ENCODE measurements around the gene SH2D5.

SH2D5 gene

DNA sequence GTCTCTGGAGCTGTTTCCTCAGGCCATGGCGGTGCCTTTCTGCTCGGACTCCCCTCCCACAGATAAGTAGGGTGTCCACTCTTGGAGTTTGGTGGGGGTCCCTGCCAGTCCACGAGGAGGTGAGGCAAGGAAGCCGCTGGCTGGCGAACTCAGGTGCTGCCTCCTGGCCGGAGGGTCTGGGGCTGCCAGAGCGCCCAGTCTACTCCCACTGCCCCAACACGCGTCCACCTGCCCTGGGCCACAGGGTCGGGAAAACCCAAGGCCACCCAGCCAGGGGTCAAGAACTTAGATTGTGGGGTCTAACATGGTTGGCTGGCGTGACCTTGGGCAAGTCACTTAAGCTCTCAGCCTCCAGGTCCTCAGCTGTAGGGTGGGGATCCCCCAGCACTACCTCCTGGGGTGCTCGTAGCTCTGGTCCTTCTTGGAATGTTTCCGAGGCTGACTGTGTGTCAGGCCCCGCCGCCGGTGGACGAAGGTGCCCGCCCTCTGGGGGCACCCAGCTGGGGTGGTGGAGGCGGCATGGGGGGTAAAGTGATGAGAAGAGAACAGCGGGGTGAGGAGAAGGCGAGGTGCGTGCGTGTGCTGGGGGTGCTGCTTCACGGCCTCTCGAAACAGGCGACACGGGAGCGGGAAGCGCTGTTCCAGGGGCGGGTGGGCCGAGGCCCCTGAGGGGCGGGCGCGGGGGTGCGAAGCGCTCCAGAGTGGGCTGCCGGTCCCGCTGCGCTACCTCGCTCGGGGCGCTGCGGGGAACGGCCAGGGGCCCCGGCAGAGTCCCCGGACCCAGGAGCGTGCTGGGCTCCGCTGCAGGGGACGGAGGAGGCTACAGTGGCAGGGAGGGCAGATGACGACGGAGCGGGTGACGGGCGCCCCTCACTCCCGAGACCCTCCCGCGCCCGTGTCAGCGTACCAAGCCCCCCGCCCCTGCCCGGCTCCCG lies 1.2 kb downstream of the SH2D5 start (continued):
- TF ChIP-seq ZFP69B (tag by site-specific recombination; IDR thresholded peaks at IDR 0.05) (no peak), ZNF302 (tag by site-specific recombination; IDR thresholded peaks at IDR 0.05; ENCODE audit: low read depth) (no peak), ZNF10 (tag by site-specific recombination; IDR thresholded peaks at IDR 0.05) (no peak), ZNF610 (tag by site-specific recombination; IDR thresholded peaks at IDR 0.05; ENCODE audit: borderline replicate concordance) (no peak), ZNF521 (tag by site-specific recombination; IDR thresholded peaks at IDR 0.05) (no peak), KLF7 (tag by site-specific recombination; IDR thresholded peaks at IDR 0.05; ENCODE audit: borderline replicate concordance) (no peak), PRDM2 (tag by site-specific recombination; IDR thresholded peaks at IDR 0.05; ENCODE audit: borderline replicate concordance) (no peak), KLF8 (tag by site-specific recombination; IDR thresholded peaks at IDR 0.05) (no peak; the same call in 1 of the 2 replicates), ZNF600 (tag by site-specific recombination; IDR thresholded peaks at IDR 0.05) (no peak), ZNF677 (tag by site-specific recombination; IDR thresholded peaks at IDR 0.05) (no peak), ZNF157 (tag by site-specific recombination; IDR thresholded peaks at IDR 0.05) (no peak), ZNF513 (tag by site-specific recombination; IDR thresholded peaks at IDR 0.05) (no peak), REPIN1 (tag by site-specific recombination; IDR thresholded peaks at IDR 0.05; ENCODE audit: low read depth) (no peak), ZNF140 (tag by site-specific recombination; IDR thresholded peaks at IDR 0.05) (no peak), RBAK (tag by site-specific recombination; IDR thresholded peaks at IDR 0.05) (no peak), OVOL3 (tag by site-specific recombination; IDR thresholded peaks at IDR 0.05) (no peak), ZNF155 (tag by site-specific recombination; IDR thresholded peaks at IDR 0.05) (no peak), ZNF561 (tag by site-specific recombination; IDR thresholded peaks at IDR 0.05; ENCODE audit: borderline replicate concordance) (no peak), ZNF837 (tag by site-specific recombination; IDR thresholded peaks at IDR 0.05) (no peak), ZNF341 (tag by site-specific recombination; IDR thresholded peaks at IDR 0.05; ENCODE audit: low read depth) (peak; percentile 86), ZNF571 (tag by site-specific recombination; IDR thresholded peaks at IDR 0.05) (no peak), ZNF776 (tag by site-specific recombination; IDR thresholded peaks at IDR 0.05; ENCODE audit: borderline replicate concordance) (no peak), ZNF423 (tag by site-specific recombination; IDR thresholded peaks at IDR 0.05) (no peak), ZNF792 (tag by site-specific recombination; IDR thresholded peaks at IDR 0.05) (no peak), ZBTB7A (tag by site-specific recombination; IDR thresholded peaks at IDR 0.05; ENCODE audit: low read depth) (no peak), ZNF658 (tag by site-specific recombination; IDR thresholded peaks at IDR 0.05) (no peak), PRDM1 (tag by site-specific recombination; IDR thresholded peaks at IDR 0.05) (no peak)
- TF ChIP-seq, protein P1, sequence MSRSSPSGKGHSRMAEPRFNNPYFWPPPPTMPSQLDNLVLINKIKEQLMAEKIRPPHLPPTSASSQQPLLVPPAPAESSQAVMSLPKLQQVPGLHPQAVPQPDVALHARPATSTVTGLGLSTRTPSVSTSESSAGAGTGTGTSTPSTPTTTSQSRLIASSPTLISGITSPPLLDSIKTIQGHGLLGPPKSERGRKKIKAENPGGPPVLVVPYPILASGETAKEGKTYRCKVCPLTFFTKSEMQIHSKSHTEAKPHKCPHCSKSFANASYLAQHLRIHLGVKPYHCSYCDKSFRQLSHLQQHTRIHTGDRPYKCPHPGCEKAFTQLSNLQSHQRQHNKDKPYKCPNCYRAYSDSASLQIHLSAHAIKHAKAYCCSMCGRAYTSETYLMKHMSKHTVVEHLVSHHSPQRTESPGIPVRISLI (tag by site-specific recombination; IDR thresholded peaks at IDR 0.05): no peak
- TF ChIP-seq, protein P2, sequence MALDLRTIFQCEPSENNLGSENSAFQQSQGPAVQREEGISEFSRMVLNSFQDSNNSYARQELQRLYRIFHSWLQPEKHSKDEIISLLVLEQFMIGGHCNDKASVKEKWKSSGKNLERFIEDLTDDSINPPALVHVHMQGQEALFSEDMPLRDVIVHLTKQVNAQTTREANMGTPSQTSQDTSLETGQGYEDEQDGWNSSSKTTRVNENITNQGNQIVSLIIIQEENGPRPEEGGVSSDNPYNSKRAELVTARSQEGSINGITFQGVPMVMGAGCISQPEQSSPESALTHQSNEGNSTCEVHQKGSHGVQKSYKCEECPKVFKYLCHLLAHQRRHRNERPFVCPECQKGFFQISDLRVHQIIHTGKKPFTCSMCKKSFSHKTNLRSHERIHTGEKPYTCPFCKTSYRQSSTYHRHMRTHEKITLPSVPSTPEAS (tag by site-specific recombination; IDR thresholded peaks at IDR 0.05): no peak
- TF ChIP-seq, protein P3, sequence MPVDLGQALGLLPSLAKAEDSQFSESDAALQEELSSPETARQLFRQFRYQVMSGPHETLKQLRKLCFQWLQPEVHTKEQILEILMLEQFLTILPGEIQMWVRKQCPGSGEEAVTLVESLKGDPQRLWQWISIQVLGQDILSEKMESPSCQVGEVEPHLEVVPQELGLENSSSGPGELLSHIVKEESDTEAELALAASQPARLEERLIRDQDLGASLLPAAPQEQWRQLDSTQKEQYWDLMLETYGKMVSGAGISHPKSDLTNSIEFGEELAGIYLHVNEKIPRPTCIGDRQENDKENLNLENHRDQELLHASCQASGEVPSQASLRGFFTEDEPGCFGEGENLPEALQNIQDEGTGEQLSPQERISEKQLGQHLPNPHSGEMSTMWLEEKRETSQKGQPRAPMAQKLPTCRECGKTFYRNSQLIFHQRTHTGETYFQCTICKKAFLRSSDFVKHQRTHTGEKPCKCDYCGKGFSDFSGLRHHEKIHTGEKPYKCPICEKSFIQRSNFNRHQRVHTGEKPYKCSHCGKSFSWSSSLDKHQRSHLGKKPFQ (tag by site-specific recombination; IDR thresholded peaks at IDR 0.05): no peak
